Measurements from ENCODE around the gene NRF1. TPM values are rescaled to one million over a fixed set of nuclear protein-coding genes. Genes with fewer than 3 reads are reported as not detected.

The NRF1 gene
- total and polyA plus RNA-seq, 10 donors: 6.7 to 27.9 (median 20.9) TPM

- peaks cover 0 to 19% (median 3%) of the 10 kb centered on the region in 6 donors for H3K4me1 ChIP-seq
- H3K9me3 ChIP-seq: no peaks in the 10 kb centered on the region
- 78 to 84% (median 81%) methylated on average over 11 to 15 of the region's 15 CpGs for WGBS, 5 donors
- H3K4me3 ChIP-seq: no peak overlapping the region
- no peaks in the 10 kb centered on the region for H3K36me3 ChIP-seq
- no peak for TF ChIP-seq POLR2AphosphoS5 (IDR thresholded peaks at IDR 0.05)
- TF ChIP-seq POLR2A (IDR thresholded peaks at IDR 0.05): no peak
- no peak for TF ChIP-seq CTCF (IDR thresholded peaks at IDR 0.05 in 8 of 11, conservative IDR thresholded peaks at IDR 0.05 in 3 of 11)
- intact Hi-C loops (cut with DNase I; ENCODE audit: low total_unique reads): no loop called here
- H3K27me3 ChIP-seq (replicated peaks in 1 of 7): peaks cover 0 to 43% (median 24%) of the 10 kb centered on the region in 7 donors
- peak; percentile 65 for DNase-seq
- H3K27ac ChIP-seq: no peak overlapping the region
These were observed 161.2 kb downstream of the NRF1 start for GRCh38 chr7:129772646-129773280.

- intact Hi-C loops (cut with DNase I; ENCODE audit: low total_unique reads): no loop called here
- Histone ChIP-seq H3K27me3 (replicated peaks in 1 of 7) (peaks cover 0 to 49% (median 30%) of the 10 kb centered on the region in 7 donors), H3K9me3 (no peaks in the 10 kb centered on the region), H3K27ac (no peak overlapping the region), H3K36me3 (no peaks in the 10 kb centered on the region), H3K4me1 (peaks cover 0 to 25% (median 5%) of the 10 kb centered on the region in 6 donors), H3K4me3 (no peak overlapping the region)
- peak; percentile 71 for DNase-seq
- WGBS, 5 donors: 43 to 87% (median 74%) methylated on average over 4 to 5 of the region's 5 CpGs
- TF ChIP-seq POLR2AphosphoS5 (IDR thresholded peaks at IDR 0.05) (no peak), CTCF (IDR thresholded peaks at IDR 0.05 in 8 of 11, conservative IDR thresholded peaks at IDR 0.05 in 3 of 11) (no peak), POLR2A (IDR thresholded peaks at IDR 0.05) (no peak)
These were observed 161.8 kb downstream of the NRF1 start for GRCh38 chr7:129773328-129773731.

- Histone ChIP-seq H3K27ac (no peak overlapping the region), H3K27me3 (replicated peaks in 1 of 7) (peaks cover 3 to 54% (median 35%) of the 10 kb centered on the region in 7 donors), H3K4me1 (peaks cover 5 to 30% (median 10%) of the 10 kb centered on the region in 6 donors), H3K4me3 (no peak overlapping the region), H3K9me3 (no peaks in the 10 kb centered on the region), H3K36me3 (no peaks in the 10 kb centered on the region)
- WGBS, 5 donors: 90 to 100% (median 95%) methylated on average over 1 to 3 of the region's 3 CpGs
- intact Hi-C loops (cut with DNase I; ENCODE audit: low total_unique reads): no loop called here
- DNase-seq: no peak
- TF ChIP-seq POLR2A (IDR thresholded peaks at IDR 0.05): no peak
- TF ChIP-seq POLR2AphosphoS5 (IDR thresholded peaks at IDR 0.05): no peak
- TF ChIP-seq CTCF (IDR thresholded peaks at IDR 0.05 in 8 of 11, conservative IDR thresholded peaks at IDR 0.05 in 3 of 11): no peak
These were observed 162.4 kb downstream of the NRF1 start for GRCh38 chr7:129773871-129774270.

GRCh38 chr7:129774359-129774758 is 162.8 kb downstream of the NRF1 start:
- Histone ChIP-seq H3K4me1 (peaks cover 10 to 35% (median 15%) of the 10 kb centered on the region in 6 donors), H3K4me3 (no peak overlapping the region), H3K27ac (no peak overlapping the region), H3K27me3 (replicated peaks in 1 of 7) (peaks cover 8 to 59% (median 40%) of the 10 kb centered on the region in 7 donors), H3K36me3 (no peaks in the 10 kb centered on the region), H3K9me3 (no peaks in the 10 kb centered on the region)
- peak; percentile 56 for DNase-seq
- TF ChIP-seq CTCF (IDR thresholded peaks at IDR 0.05 in 8 of 11, conservative IDR thresholded peaks at IDR 0.05 in 3 of 11): no peak
- no peak for TF ChIP-seq POLR2AphosphoS5 (IDR thresholded peaks at IDR 0.05)
- no peak for TF ChIP-seq POLR2A (IDR thresholded peaks at IDR 0.05)
- intact Hi-C loops (cut with DNase I; ENCODE audit: low total_unique reads): no loop called here
- WGBS, 5 donors: 86 to 96% (median 92%) methylated on average over 4 to 11 of the region's 11 CpGs
